ENCODE data around the gene DEFB123.
"Not testable (repeated sequence)": the region's sequence is repeated elsewhere in the genome, so short reads cannot be mapped to it uniquely, and the experiment has no call there.

Gene DEFB123, protein sequence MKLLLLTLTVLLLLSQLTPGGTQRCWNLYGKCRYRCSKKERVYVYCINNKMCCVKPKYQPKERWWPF

DNA sequence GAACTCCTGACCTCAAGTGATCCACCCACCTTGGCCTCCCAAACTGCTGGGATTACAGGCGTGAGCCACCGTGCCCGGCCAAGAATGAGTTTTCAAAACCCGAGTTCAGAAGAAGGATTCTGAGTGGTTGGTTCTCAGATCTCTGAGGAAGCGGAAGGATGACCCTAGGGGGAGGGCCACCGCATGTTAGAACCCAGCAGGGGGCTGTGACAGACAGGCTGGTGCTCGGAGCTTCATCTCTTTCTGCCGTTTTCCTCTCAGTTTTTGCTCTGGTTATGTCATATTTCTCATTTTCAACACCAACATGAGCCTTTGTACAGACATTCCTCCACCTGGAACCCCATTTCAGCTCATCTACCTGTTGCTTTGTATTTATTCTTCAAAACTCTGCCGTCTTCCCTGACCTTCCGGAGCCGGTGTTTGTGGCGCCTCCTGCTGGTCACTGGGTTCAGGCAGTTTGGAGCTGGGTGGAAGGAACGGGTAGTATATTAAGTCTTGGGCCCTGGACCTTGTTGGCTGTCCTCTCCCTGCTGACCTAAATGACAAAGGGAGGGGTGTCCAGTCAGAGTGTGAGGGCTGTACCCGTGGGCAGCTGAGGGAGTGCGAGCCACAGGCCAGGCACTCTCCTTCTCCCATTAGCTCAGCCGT, at the start of gene DEFB123:
Gene DEFB123, plus strand, starts transcription at position 621 of the 648 bp plus-strand sequence. CDS start 67 bp downstream, outside the sequence.
- DNase-seq, result no peak

DNA sequence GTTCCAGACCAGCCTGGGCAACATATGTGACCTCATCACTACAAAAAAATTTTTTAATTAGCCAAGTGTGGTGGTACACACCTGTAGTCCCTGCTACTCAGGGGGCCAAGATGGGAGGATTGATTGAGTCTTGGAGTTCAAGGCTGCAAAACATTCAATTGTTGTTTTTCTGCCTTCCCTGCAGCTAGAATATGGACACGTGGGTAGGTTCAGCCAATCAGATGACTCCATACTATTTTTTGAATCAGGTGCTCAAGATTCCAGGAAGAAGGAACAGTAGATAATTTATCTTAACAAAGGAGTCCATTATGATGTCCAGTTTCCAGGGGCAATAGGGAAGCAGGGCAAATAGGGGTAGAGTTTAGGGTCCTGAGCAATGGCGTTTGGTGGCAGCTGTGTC, 47.6 kb upstream of the DEFB123 start:
- DNase-seq, result no peak

DNA sequence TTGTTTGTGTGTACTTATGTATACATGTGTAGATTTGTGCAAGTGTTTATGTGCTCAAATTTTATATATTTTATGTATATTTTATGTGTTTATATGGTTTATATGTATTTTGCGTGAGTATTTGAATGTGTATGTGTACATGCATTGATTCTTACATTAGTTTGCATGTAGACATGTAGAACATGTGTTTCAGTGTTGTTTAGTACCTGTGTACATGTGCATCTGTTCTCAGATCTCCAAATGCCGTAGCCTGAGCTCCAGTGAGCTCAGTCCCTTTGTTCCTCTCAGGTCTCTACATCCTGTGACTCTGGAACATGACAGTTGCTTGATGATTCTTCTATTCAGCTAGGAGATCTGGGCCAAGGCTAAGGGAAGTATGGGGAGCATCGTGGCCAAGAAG, 45.5 kb upstream of the DEFB123 start:
- no peak for DNase-seq

DNA sequence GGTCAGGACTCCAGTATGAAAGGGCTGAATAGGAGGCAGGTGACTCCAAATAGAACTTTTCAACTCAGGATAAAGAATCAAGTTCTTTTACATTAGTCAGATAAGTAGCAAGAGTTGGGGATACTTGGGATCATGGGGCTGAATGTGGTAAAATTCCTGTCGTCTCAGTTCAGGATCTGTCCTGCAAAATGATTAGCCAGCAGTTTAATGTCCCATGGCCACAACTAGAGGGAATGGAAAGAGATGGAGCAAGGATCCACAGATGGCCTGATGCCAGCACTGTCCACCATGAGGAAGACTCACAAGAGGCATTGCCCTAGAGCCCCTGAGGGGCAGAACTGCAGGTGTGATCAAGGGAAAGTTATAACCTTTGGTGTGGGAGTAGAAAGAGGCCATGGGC, 36.5 kb upstream of the DEFB123 start:
- no peak for DNase-seq

DNA sequence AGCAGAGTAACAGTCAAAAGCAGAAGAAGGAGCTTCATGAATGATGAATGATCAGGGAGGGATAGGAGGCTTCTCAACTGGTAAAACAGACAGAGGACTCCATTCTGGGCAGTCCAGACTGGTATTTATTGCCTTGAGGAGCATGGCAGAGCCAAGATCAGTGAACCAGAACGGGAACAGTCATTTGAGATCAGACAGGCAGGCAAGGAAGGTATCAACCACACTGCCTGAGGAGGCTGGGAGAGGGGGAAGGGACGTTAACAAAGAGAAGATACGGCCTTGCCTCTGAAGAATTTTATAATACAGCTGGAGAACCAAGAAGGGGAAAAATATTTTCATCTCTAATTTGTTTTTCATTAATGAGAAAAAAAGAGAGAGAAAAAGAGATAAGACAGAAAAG, 34.3 kb upstream of the DEFB123 start, which contains the start of gene DEFB121:
Gene DEFB121, minus strand, starts transcription at position 101 of the 400 bp plus-strand sequence. Its CDS starts 63 bp downstream, at position 38.
- DNase-seq, result no peak

DNA sequence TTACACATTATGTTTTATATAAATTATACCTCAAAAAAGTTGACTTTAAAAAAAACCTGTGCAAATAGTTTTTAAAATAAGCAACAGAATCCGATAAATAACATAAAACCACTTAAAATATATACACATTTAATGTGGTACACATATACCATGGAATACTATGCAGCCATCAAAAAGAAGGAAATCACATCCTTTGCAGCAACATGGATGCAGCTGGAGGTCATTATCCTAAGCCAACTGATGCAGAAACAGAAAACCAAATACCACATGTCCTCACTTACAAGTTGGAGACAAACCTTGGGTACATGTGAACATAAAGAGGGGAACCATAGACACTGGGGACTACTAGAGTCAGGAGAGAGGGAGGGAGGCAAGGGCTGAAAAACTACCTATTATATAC, 30.4 kb upstream of the DEFB123 start:
- no peak for DNase-seq

DNA sequence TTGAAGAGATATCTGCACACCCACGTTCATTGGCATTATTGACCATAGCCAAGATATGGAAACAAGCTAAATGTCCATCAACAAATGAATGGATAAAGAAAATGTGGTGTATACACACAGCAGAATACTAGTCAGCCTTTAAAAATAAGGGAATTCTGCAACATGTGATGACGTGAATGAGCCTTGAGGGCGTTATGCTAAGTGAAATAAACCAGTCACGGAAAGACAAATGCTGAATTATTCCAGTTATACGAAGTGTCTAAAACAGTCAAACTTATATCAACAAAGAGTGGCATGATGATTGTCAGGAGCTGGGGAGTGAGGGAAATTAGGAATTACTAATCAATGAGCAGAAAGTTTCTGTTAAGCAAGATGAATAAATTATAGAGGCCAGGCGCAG, 26.1 kb upstream of the DEFB123 start:
- DNase-seq, result no peak

DNA sequence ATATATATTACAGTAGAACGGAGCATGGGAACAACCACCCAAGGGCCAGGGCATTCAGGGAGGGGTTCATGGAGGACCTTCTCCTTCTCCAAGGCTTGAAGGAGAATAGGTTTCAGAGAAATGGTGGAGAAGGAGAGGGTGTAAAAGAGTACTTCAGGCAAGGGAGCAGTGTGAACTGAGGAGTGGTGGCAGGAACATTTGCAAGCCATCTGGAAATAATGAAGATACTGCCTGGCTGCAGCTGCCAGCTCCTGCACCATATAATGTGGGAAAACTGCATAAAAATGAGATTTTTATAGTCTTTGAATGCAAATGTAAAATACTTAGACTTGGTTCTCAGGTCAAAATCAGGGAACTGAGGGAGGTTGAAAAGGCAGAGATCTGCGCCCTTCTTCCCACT, 24.8 kb upstream of the DEFB123 start:
- no peak for DNase-seq

DNA sequence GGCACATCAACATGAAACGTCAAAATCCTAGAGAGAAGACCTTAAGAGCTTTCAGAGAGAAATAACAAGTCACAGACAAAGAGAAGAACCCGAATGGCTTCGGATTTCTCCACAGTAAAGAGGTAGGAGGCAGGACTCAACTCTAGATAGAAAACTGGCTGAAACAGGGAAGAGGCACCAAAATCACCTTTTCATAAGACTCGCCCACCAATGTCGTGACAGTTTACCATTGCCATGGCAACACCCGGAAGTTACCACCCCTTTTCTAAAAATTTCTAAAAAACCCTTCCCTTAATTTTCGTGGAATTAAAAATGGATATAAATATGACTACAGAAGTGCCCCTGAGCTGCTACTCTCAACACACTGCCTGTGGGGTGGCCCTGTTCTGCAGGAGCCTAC, 22.1 kb upstream of the DEFB123 start:
- DNase-seq, result no peak

DNA sequence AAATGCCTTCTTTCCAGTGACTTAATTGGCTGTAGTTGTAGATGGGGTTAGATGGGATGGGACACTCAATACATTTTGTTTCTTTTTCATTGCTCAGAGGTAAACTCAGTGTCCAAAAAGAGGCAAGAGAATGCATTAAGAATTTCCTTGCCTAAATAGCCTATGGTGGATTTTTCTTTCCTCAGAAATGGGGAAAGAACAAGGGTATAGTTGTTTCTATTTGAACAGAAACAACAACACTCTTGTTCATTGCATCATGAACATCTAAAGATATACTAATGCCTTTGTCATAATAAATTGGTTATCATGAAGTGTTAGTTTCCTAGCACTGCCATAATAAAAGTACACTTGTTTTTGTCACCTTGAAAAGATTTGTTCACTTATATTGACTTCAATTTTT, 14.6 kb upstream of the DEFB123 start:
- no peak for DNase-seq

DNA sequence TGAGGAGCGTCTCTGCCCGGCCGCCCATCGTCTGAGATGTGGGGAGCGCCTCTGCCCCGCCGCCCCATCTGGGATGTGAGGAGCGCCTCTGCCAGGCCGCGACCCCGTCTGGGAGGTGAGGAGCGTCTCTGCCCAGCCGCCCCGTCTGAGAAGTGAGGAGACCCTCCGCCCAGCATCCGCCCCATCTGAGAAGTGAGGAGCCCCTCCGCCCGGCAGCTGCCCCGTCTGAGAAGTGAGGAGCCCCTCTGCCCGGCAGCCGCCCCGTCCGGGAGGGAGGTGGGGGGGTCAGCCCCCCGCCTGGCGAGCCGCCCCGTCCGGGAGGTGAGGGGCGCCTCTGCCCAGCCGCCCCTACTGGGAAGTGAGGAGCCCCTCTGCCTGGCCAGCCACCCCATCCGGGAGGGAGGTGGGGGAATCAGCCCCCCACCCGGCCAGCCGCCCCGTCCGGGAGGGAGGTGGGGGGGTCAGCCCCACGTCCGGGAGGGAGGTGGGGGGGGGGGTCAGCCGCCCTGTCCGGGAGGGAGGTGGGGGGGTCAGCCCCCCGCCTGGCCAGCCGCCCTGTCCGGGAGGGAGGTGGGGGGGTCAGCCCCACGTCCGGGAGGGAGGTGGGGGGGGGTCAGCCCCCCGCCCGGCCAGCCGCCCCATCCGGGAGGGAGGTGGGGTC, 13.4 kb upstream of the DEFB123 start:
- DNase-seq, result not testable (repeated sequence)

DNA sequence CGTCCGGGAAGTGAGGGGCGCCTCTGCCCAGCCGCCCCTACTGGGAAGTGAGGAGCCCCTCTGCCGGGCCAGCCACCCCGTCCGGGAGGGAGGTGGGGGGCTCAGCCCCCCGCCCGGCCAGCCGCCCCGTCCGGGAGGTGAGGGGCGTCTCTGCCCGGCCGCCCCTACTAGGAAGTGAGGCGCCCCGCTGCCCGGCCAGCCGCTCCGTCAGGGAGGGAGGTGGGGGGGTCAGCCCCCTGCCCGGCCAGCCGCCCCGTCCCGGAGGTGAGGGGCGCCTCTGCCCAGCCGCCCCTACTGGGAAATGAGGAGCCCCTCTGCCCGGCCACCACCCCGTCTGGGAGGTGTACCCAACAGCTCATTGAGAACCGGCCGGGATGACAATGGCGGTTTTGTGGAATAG, 12.9 kb upstream of the DEFB123 start:
- DNase-seq, result not testable (repeated sequence)

DNA sequence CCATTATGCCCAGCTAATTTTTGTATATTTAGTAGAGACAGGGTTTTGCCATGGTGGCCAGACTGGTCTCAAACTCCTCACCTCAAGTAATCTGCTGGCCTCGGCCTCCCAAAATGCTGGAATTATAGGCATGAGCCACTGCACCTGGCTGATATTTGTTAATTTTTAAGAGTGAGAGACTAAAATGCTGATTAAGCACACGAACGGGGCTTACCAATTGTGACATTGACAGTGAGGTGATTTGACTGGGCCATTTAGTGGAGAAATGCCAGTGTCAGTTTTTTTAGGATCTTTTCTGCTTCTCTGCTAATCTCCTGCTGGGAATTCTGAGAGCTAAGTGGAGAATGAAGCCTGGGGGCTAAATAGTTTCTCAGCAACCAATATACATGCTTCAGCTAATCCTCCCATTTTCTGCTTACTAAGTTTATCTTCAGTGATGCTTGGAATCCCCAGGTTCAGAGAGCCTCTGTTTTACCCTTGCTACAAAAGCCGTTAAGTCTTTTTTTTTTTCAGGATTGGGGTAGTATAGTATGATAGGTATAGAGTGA, 9.8 kb upstream of the DEFB123 start:
- no peak for DNase-seq

DNA sequence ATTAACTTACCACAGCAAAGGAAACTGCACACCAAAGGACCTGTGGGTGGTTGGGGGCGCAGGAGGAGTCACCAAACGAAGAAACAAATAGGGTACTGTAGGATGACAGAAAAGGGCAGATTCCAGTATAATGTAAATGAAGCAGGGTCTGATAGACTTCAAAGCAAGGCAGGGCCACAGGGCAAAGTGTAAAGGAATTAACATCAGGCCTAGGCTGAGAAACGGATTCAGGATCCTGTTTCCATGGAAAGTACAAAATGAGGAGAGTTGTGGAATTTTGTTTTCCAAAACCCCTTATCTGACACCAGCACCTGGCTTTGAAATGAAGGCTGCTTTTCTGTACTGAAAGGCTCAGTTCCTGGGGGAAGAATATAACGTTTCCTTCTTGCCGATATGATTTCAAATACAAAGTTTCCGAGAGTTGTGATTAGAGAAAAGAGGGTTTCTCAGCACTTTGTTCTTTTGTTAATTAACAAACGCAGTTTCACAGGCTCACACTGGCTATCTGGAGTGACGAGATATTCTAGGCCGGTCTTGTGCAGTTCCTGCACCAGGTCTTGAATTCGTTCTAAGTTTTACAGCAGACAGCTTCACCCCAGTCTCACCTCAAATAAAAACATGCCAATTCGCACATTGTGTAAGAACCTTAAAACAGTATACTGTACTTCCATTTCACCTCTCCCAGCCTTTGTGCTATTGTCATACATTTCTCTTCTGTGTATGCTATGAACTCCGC, 5.8 kb downstream of the DEFB123 start:
- no peak for DNase-seq

DNA sequence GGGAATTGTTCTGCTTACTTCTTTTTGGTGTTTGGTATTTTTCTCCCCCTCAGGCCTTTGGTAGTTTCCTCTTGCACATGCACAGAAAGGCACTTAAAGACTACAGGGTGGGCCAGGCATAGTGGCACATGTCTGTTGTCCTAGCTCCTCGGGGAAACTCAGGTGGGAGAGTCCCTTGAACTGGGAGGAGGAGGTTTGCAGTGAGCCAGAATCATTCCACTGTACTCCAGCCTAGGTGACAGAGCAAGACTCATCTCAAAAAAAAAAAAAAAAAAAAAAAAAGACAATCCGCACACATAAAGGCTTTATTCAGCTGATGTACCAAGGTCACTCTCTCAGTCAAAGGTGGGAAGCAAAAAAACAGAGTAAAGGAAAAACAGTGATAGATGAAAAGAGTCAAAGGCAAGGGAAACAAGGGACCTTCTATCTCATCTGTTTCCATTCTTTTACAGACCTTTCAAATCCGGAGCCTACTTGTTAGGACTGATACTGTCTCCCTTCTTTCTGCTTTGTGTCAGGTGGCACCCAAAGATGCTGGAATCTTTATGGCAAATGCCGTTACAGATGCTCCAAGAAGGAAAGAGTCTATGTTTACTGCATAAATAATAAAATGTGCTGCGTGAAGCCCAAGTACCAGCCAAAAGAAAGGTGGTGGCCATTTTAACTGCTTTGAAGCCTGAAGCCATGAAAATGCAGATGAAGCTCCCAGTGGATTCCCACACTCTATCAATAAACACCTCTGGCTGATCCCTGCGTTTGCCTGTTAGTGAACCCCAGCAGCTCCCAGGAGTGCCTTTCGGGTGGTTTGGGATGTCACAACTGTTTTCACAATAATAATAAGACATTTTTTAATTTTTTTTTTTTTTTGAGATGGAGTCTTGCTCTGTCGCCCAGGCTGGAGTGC, 9.3 kb downstream of the DEFB123 start:
- no peak for DNase-seq

DNA sequence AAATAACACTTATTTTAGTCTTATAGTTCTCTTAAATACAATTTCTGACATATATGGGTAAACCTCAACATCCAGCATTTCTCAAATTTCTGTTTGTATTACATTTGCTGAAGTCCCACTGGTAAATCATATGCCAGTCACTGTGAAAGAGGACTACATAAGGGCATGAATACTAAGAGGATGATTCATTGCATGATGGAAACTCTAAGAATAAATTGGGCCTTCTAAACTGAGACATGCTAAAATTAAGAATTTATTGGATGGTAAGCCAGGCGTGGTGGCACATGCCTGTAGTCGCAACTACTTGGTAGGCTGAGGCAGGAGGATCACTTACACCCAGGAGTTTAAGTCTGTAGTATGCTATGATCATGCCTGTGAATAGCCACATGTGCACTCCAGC, 12.1 kb downstream of the DEFB123 start:
- no peak for DNase-seq

DNA sequence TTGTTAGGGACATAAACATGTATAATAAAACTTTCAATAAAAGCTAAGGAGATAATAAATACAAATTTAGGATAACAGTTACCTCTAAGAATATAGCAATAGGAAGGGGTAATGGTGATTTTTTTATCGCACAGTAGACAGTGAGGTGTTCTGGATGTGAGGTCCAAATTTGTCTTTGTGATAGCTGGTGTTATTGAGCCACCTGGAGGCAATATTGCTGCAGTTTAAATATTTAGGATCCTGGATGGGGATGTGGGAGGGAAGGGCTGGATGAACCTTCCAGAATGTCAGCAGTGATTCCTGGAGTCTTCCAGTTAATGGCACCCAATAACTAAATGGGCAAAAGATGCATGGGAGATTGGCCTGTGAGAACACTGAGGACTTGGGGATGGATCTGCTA, 13.9 kb downstream of the DEFB123 start:
- DNase-seq, result no peak

DNA sequence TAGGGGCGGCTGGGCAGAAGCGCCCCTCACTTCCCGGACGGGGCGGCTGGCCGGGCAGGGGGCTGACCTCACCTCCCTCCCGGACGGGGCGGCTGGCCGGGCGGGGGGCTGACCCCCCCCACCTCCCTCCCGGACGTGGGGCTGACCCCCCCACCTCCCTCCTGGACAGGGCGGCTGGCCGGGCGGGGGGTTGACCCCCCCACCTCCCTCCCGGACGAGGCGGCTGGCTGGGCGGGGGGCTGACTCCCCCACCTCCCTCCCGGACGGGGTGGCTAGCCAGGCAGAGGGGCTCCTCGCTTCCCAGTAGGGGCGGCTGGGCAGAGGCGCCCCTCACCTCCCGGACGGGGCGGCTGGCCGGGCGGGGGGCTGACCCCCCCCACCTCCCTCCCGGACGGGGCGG, 30.5 kb downstream of the DEFB123 start:
- not testable (repeated sequence) for DNase-seq

DNA sequence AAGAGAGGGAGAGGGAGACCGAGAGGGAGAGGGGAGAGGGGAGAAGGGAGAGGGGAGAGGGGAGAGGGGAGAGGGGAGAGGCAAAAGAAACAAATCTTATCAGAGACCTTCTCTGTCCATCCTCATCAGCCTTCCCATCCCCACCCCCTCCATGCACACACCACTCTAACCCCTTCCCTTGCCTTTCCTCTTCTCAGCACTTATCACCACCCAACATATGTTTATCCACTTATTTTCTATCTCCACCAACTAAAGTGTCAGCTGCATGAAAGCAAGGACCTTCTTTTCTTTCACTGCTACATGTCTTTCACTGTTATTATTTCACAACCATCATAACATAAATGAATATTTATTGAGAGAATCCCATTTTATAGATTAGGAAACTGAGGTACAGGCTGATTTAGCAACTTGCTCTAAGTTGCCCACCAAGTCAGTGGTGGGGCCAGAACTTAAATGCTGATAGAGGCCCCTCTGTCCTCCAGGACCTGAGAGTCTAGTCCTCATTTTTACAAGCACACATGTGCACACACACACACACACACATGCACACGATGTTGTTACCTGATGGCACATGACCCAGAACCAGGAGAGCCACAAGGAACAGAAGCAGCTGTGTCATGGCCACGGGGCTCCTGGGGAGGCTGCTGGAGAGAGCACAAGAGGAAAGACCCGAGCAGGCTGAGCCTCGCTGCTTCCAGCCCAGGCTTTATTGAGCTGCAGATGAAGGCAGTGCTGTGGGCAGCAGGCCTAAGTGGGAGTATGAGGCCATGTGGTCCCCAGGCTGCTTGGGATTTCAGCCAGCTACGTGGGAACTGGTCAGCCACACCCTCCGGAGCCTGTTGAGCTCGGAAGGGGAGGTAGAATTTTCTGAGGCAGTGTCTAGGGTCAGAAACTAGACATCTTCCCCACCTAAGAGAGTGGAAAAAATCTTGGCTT, 32.2 kb downstream of the DEFB123 start:
- no peak for DNase-seq

DNA sequence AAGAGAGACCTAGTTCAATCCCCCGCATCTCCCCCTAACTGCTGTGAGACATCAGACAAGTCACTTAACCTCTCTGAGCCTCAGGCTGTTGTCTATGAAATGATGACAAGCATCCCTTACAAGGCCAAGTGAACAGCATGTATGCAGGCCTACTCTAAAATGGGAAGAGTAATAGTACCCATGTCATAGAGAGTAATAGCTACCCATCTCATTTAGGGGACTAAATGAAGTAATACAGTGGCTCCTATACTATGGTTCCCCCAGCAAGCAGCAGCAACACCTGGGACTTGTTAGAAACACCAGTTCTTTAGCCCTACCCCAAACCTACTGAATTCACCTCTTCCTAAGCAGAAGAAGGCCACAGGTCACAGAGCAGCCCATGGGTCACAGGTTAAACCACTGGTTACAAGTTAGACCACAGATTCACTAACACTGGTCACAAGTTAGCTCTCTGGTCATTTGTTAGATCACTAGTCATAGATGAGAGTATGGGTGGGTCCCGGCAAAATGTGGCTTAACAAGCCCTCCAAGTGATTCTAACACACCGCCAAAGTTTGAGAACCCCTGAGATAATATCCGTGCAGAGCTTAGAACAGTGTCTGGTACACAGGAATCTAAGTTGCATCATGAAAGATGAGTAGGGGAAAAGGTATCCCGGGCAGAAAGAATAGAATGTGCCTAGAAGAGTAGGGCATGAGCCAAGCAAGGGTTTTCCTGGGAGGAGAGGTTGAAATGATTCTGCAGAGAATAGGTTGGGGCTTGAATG, 33.1 kb downstream of the DEFB123 start:
- no peak for DNase-seq

DNA sequence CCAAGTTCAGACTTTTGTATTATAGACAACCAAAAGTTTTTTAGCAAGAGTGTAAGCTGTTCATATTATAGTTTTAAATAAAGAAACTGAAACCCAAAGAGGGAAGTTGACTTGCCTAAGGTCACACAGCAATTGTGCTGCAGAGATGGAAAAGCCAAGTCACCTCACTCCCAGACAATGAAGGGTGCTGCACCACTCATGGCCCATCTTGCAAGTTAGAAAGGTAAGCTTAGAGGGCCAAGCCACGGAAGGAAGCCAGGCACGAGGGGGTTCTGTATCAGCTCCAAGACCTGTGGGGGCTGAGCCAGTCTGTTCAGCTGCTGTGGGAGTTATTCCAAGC, 33.6 kb downstream of the DEFB123 start:
- DNase-seq, result no peak

Data from CD4-positive, alpha-beta T cell treated with Interleukin-15 for 1 hour (primary cell).